T-cell (primary cell): ENCODE measurements around the gene PLCE1. TPM values are rescaled to one million over a fixed set of nuclear protein-coding genes. Genes with fewer than 3 reads are reported as not detected.

Source experiments
- ATAC-seq, 4 experiments: fragments of 200-7000 bp in 3 of 4; fragments of 150-1000 bp in 1 of 4; cut with Tn5 transposase; replicated peaks in 1 of 4; 1 replicate in 3 of 4; 2 replicates in 1 of 4; pipeline ENCODE4 v1.10.0; 2021; ENCODE audit warnings: moderate library complexity in 3 of 4, mild to moderate bottlenecking in 2 of 4, moderate number of reproducible peaks in 1 of 4
- CTCF ChIA-PET, 2 donors: fragments of 300-600 bp; sonication (Branson Sonifier 250); formaldehyde crosslinking; loops; one replicate each; lab custom pipeline; 2022; ENCODE audit warnings: antibody characterized with exemption in 2 of 2; lab: Charles Lee
- POLR2A ChIA-PET, 2 donors: fragments of 300-600 bp; sonication (Branson Sonifier 250); formaldehyde crosslinking; loops; one replicate each; lab custom pipeline; 2022; ENCODE audit warnings: antibody characterized with exemption in 2 of 2; lab: Charles Lee
- DNase-seq, 35 experiments: peaks; one replicate each; pipeline versions ENCODE4 v3.0.0 to v3.0.0-alpha.2; 2013 to 2023
- H3K27ac ChIP-seq: one replicate; pipeline ENCODE4 v1.5.1; 2013; ENCODE audit warnings: low read length
- H3K27me3 ChIP-seq, 2 experiments: replicated peaks in 1 of 2; 1 replicate in 1 of 2; 2 replicates in 1 of 2; pipeline versions ENCODE4 v1.6.1 to v1.7.0; 2013; ENCODE audit warnings: low read length in 1 of 2, mixed read lengths in 1 of 2; ENCODE audit not compliant: control insufficient read depth in 2 of 2, insufficient read depth in 2 of 2; ENCODE audit errors: extremely low read depth in 1 of 2
- H3K36me3 ChIP-seq, 2 donors: 1 replicate in 1 of 2; 2 replicates in 1 of 2; pipeline versions ENCODE4 v1.6.1 to v1.7.0; 2013; ENCODE audit warnings: low read length in 1 of 2; ENCODE audit not compliant: control insufficient read depth in 2 of 2, insufficient read depth in 1 of 2; ENCODE audit errors: extremely low read depth in 1 of 2
- H3K4me1 ChIP-seq, 2 experiments: 1 replicate in 1 of 2; 2 replicates in 1 of 2; pipeline versions ENCODE4 v1.6.1 to v1.7.0; 2013; ENCODE audit warnings: low read length in 2 of 2, mixed read lengths in 1 of 2; ENCODE audit not compliant: insufficient read depth in 2 of 2, control insufficient read depth in 1 of 2; ENCODE audit errors: extremely low read depth in 1 of 2
- H3K4me3 ChIP-seq, 2 donors: 1 replicate in 1 of 2; 2 replicates in 1 of 2; pipeline versions ENCODE4 v1.5.1 to v1.7.0; 2013; ENCODE audit warnings: mild to moderate bottlenecking in 2 of 2, low read length in 1 of 2, moderate library complexity in 1 of 2; ENCODE audit not compliant: control insufficient read depth in 1 of 2; ENCODE audit errors: extremely low read depth in 1 of 2
- H3K9me3 ChIP-seq: 2 replicates; pipeline ENCODE4 v1.7.0; 2013
- H3K27ac Mint-ChIP-seq, 2 donors: one replicate each; pipeline ENCODE4 v1.8.0; 2020 to 2021; ENCODE audit warnings: mild to moderate bottlenecking in 2 of 2, mixed read lengths in 2 of 2
- H3K27me3 Mint-ChIP-seq, 2 donors: one replicate each; pipeline ENCODE4 v1.8.0; 2021 to 2022; ENCODE audit warnings: mixed read lengths in 2 of 2
- H3K36me3 Mint-ChIP-seq: one replicate; pipeline ENCODE4 v1.8.0; 2021; ENCODE audit warnings: mixed read lengths
- H3K4me1 Mint-ChIP-seq, 3 donors: one replicate each; pipeline ENCODE4 v1.8.0; 2020 to 2022; ENCODE audit warnings: mixed read lengths in 3 of 3, mild to moderate bottlenecking in 1 of 3
- H3K4me3 Mint-ChIP-seq, 3 donors: one replicate each; pipeline ENCODE4 v1.8.0; 2020 to 2022; ENCODE audit warnings: mild to moderate bottlenecking in 3 of 3, mixed read lengths in 3 of 3, moderate library complexity in 3 of 3
- H3K9me3 Mint-ChIP-seq, 3 donors: one replicate each; pipeline ENCODE4 v1.8.0; 2020 to 2022; ENCODE audit warnings: mixed read lengths in 3 of 3
- WGBS: methylation state at CpG from one replicate; pipeline ENCODE4 v1.1.5; 2013; ENCODE audit warnings: missing lambda C conversion rate; ENCODE audit not compliant: insufficient coverage; 5-methylcytosine and 5-hydroxymethylcytosine counted together
- total RNA-seq, 35 experiments: library from RNA in 6 of 35; stranded (reverse) in 6 of 35; fragments of 120-200 nt in 1 of 35; gene quantifications; one replicate each; pipeline versions ENCODE4 v1.2.1 to v1.2.4 and lab custom pipeline; 2013 to 2026

PLCE1 gene
- total RNA-seq, 5 donors from 2014 or later (not counting 1 experiment from before 2014, with no cell fraction given): 0.03 to 0.06 (median 0.03) TPM; not detected in 2

GRCh38 chr10:94003488-94003887 is 9.8 kb downstream of the PLCE1 start:
- Mint-ChIP-seq H3K9me3 (no peaks in the 10 kb centered on the region), H3K4me3 (no peak overlapping the region), H3K27ac (no peak overlapping the region), H3K4me1 (no peaks in the 10 kb centered on the region), H3K27me3 (peaks cover 21 to 28% of the 10 kb centered on the region in 2 donors), H3K36me3 (no peaks in the 10 kb centered on the region)
- no peak overlapping the region for H3K4me3 ChIP-seq
- peaks cover 4 to 6% of the 10 kb centered on the region in 2 experiments for H3K27me3 ChIP-seq
- 70% methylated on average over 3 of the region's 3 CpGs for WGBS
- POLR2A ChIA-PET: no interaction called here
- CTCF ChIA-PET: no interaction called here
- no peak for ATAC-seq
- DNase-seq: no peak
- no peaks in the 10 kb centered on the region for H3K9me3 ChIP-seq
- no peak overlapping the region for H3K27ac ChIP-seq
- H3K36me3 ChIP-seq: no peaks in the 10 kb centered on the region
- H3K4me1 ChIP-seq: no peaks in the 10 kb centered on the region

GRCh38 chr10:94005050-94005449 is 11.3 kb downstream of the PLCE1 start:
- Histone ChIP-seq H3K9me3 (no peaks in the 10 kb centered on the region), H3K4me1 (no peaks in the 10 kb centered on the region), H3K4me3 (no peak overlapping the region), H3K27me3 (peaks cover 6 to 9% of the 10 kb centered on the region in 2 experiments), H3K27ac (no peak overlapping the region), H3K36me3 (no peaks in the 10 kb centered on the region)
- H3K36me3 Mint-ChIP-seq: no peaks in the 10 kb centered on the region
- ChIA-PET POLR2A (no interaction called here), CTCF (no interaction called here)
- no peak for ATAC-seq
- H3K9me3 Mint-ChIP-seq: no peaks in the 10 kb centered on the region
- no peak overlapping the region for H3K4me3 Mint-ChIP-seq
- no CpG with 5 or more reads among the region's 2 CpGs for WGBS
- no peaks in the 10 kb centered on the region for H3K4me1 Mint-ChIP-seq
- peaks cover 12 to 17% of the 10 kb centered on the region in 2 donors for H3K27me3 Mint-ChIP-seq
- H3K27ac Mint-ChIP-seq: no peak overlapping the region
- no peak for DNase-seq

- no peaks in the 10 kb centered on the region for H3K36me3 Mint-ChIP-seq
- H3K27me3 ChIP-seq: peaks cover 6 to 9% of the 10 kb centered on the region in 2 experiments
- H3K36me3 ChIP-seq: no peaks in the 10 kb centered on the region
- DNase-seq (no peak), ATAC-seq (no peak)
- no peaks in the 10 kb centered on the region for H3K4me1 ChIP-seq
- peaks cover 8 to 11% of the 10 kb centered on the region in 2 donors for H3K27me3 Mint-ChIP-seq
- H3K9me3 Mint-ChIP-seq: no peaks in the 10 kb centered on the region
- no peak overlapping the region for H3K4me3 Mint-ChIP-seq
- no peaks in the 10 kb centered on the region for H3K9me3 ChIP-seq
- H3K4me3 ChIP-seq: no peak overlapping the region
- no peaks in the 10 kb centered on the region for H3K4me1 Mint-ChIP-seq
- no peak overlapping the region for H3K27ac Mint-ChIP-seq
- POLR2A ChIA-PET: no interaction called here
- CTCF ChIA-PET: no interaction called here
- no peak overlapping the region for H3K27ac ChIP-seq
- WGBS: 18% methylated on average over 2 of the region's 4 CpGs
Measured at GRCh38 chr10:94006591-94007550, 13.1 kb downstream of the PLCE1 start.

- Mint-ChIP-seq H3K9me3 (no peaks in the 10 kb centered on the region), H3K4me1 (no peaks in the 10 kb centered on the region), H3K4me3 (no peak overlapping the region), H3K27me3 (peaks cover 4 to 11% of the 10 kb centered on the region in 2 donors), H3K36me3 (no peaks in the 10 kb centered on the region), H3K27ac (no peak overlapping the region)
- Histone ChIP-seq H3K4me1 (no peaks in the 10 kb centered on the region), H3K27ac (no peak overlapping the region), H3K9me3 (no peaks in the 10 kb centered on the region), H3K36me3 (no peaks in the 10 kb centered on the region), H3K4me3 (no peak overlapping the region), H3K27me3 (peaks cover 4 to 12% of the 10 kb centered on the region in 2 experiments)
- WGBS: no CpG with 5 or more reads among the region's 2 CpGs
- no peak for DNase-seq
- no peak for ATAC-seq
- POLR2A ChIA-PET: no interaction called here
- CTCF ChIA-PET: no interaction called here
Measured at GRCh38 chr10:94008526-94008925, 14.8 kb downstream of the PLCE1 start.

- Mint-ChIP-seq H3K27ac (no peak overlapping the region), H3K4me1 (no peaks in the 10 kb centered on the region), H3K4me3 (no peak overlapping the region), H3K9me3 (no peaks in the 10 kb centered on the region), H3K36me3 (no peaks in the 10 kb centered on the region), H3K27me3 (peaks cover 4 to 6% of the 10 kb centered on the region in 2 donors)
- Histone ChIP-seq H3K4me3 (no peak overlapping the region), H3K9me3 (no peaks in the 10 kb centered on the region), H3K27me3 (peaks cover 4 to 12% of the 10 kb centered on the region in 2 experiments), H3K4me1 (no peaks in the 10 kb centered on the region), H3K27ac (no peak overlapping the region), H3K36me3 (no peaks in the 10 kb centered on the region)
- ChIA-PET POLR2A (no interaction called here), CTCF (no interaction called here)
- ATAC-seq: no peak
- no peak for DNase-seq
- WGBS: 52% methylated on average over 2 of the region's 2 CpGs
Measured at GRCh38 chr10:94010116-94010515, 16.4 kb downstream of the PLCE1 start.

GRCh38 chr10:94010886-94011285 is 17.2 kb downstream of the PLCE1 start:
- Mint-ChIP-seq H3K36me3 (no peaks in the 10 kb centered on the region), H3K27ac (no peak overlapping the region), H3K9me3 (no peaks in the 10 kb centered on the region), H3K4me3 (no peak overlapping the region), H3K4me1 (no peaks in the 10 kb centered on the region), H3K27me3 (peaks cover 4 to 6% of the 10 kb centered on the region in 2 donors)
- DNase-seq (no peak), ATAC-seq (no peak)
- no peaks in the 10 kb centered on the region for H3K36me3 ChIP-seq
- H3K9me3 ChIP-seq: no peaks in the 10 kb centered on the region
- H3K27ac ChIP-seq: no peak overlapping the region
- H3K27me3 ChIP-seq: peaks cover 2 to 12% of the 10 kb centered on the region in 2 experiments
- H3K4me3 ChIP-seq: no peak overlapping the region
- CTCF ChIA-PET: no interaction called here
- H3K4me1 ChIP-seq: no peaks in the 10 kb centered on the region
- POLR2A ChIA-PET: no interaction called here
